Middle frontal gyrus (tissue), 1 donor: ENCODE data around the gene PSMA7.

Source experiments
- DNase-seq: peaks from one replicate; pipeline ENCODE4 v3.0.0-alpha.2; 2015; ENCODE audit warnings: low spot score; ENCODE audit errors: extremely low spot score

PSMA7 gene

DNA sequence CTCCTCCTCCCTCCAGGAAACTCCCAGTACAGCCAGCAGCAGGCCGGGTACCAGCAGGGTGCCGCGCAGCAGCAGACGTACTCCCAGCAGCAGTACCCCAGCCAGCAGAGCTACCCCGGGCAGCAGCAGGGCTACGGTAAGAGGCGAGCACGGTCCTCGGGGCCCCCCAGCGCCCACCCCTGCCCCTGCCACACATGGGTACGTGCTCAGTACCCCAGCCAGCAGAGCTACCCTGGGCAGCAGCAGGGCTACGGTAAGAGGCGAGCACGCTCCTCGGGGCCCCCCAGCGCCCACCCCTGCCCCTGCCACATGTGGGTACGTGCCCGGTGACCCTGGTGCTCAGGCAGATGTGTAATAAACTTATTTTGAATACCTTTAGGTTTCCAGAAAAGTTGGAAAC, 29.5 kb upstream of the PSMA7 start:
- DNase-seq, result no peak

DNA sequence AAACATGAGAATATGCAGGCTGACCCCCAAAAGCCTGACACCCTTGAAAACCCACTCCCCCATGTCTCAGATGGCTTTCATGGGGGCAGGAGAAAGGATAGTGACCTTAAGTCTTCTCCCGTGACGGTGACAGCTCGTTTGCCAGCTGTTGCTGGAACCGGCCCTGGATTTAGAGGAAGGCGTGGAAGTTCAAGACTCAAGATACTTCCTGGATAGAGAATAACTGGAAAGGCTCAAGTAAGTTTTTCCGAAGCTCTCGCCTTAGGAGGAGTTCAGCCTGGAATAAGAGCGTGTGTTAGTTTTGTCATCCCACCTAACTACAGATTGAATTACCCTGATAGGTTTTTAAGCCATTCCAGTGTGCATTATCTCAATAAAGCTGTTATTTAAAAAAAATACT, 28.1 kb upstream of the PSMA7 start:
- DNase-seq, result no peak

DNA sequence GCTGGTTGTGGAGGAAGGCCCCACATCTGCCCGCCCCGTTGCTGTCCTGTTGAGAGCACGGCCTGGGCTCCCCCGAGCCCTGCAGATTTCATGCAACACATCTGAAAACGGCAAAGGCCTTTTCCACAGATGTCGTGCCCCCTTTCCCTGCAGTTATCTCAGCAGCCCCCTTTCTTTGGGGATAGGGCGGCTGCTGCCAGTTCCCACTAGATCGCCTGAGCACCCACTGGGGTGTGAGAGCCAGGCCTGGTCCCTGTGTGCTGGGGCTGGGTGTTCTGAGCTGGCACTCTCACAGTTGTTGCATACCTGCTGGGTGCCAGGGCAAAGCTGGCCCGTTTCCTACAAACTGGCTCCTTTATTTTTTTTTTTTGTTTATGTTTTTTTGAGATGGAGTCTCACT, 27.3 kb upstream of the PSMA7 start:
- no peak for DNase-seq

DNA sequence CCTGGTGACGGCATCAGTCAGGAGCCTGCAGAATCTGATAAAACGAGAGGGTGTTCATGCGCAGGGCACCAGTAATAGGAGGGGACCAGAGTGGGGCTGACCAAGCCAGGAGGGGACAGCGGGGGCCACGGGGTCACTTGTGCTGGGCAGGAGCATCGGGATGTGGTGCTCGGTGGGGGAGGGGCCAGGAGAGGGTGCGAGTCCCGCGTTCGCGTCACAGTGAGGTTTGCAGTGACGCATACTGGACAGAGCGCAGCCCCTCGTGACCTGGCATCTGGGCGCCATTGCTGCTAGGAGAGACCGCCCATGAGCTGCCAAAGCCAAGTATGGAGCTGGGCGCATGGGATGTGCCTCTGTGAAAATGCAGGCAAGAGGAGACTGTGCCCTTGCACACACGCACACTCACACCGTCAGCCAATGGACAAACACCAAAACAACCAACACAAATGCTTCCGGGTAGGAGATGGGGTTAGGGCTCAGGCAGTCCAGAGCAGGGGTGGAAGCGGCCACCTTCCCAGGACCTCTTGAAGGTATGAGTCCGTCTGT, 25.8 kb upstream of the PSMA7 start:
- no peak for DNase-seq

DNA sequence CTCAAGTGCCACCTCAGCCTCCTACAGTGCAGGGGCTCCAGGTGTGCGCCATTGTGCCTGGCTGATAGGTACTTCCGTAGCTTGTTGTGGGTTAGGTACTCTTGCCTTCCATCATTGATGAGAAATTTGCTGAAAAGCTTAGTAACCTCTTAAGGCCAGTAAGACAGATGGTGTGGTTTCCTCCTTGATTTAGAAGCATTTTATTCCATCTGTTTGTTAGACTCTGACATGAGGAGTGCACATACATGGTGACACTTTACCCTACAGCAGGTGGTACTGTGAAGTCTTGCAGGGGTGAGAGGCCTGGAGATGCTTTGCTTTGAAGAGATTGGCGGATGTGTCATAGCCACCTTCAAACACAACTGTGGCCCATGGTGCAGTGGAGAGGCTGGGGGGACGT, 24.9 kb upstream of the PSMA7 start:
- DNase-seq, result no peak

DNA sequence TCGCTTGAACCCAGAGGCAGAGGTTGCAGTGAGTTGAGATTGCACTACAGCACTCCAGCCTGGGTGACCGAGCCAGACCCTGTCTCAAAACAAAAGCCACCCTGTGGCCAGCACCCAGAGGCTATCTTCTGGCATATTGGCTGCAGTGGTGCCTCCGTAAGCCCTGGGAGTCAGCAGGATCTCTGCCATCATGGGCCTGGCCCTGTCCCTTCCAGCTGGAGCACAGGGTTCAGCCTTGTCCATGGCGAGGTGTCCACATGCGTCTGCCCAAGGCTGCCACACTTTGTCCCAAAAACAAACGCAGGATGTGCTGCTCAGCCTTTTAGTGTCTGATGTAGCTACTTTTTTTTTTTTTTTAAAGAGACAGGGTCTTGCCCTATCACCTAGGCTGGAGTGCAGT, 24.3 kb upstream of the PSMA7 start:
- no peak for DNase-seq

DNA sequence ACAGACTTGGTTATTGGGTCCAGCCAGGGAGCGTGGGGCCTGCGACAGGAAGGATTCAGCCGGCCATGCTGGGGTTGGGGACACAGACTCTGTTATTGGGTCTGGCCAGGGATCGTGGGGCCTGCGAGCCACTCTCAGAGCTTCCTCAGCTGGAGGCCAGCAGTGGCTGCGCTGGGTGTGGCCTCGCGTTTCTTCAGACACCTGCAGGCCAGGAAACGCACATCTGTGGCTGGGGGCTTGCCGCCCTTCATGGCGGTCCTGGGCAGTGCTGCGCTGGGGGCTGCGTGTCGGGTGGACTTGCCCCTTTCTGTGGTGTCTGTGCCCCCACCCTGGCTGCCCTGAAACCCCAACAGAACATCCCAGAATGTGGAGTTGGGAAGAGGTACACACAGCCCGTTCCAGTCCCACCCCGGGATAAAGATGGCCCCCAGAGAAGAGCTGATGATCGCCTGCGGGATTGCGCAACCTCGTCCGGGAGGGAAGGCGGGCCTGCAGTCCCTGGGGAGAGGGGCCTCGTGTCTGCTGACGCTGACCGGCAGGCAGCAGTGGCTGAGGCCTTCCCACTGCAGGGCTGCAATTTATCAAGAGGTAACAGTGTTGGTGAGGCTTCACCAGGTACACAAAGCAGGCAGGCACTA, 22.7 kb upstream of the PSMA7 start:
- DNase-seq, result no peak

DNA sequence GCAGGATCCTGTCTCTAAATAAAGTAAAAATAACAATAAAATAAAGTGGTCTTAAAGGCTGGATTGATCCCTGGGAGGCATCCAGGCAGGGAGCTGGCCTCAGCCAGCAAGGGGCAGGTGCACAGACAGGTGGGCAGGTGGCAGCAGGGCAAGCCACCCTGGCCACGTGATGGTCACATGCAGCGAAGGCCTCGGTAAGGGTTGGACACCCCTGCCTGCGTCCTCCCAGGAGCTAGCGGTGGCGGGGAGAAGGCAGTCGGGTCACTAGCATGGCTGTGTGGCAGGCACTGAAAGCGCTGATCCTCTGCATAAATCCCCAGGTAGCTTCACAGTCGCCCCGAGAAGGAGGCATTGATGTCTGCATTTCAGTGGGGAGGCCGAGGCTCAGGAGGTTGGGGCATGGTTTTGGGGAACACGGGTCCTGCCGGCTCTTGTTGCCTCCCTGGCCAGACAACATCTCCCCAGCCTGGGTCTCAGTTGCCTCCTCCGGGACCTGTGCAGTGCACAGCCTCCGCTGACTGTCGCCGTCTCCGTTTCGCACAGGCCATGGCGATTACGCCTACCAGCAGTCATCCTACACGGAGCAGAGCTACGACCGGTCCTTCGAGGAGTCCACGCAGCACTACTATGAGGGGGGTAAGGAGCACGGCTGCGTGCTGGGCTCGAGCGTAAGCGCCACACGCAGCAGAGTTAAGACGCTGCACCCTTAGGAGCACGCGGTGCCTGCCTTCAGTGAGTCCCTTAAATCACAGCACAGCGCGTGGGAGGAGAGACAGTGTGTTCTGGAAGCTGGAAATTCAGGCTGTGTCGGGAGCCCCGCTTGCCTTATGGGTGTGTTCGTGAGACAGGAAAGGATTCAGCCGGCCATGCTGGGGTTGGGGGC, 21.9 kb upstream of the PSMA7 start:
- DNase-seq, result no peak

DNA sequence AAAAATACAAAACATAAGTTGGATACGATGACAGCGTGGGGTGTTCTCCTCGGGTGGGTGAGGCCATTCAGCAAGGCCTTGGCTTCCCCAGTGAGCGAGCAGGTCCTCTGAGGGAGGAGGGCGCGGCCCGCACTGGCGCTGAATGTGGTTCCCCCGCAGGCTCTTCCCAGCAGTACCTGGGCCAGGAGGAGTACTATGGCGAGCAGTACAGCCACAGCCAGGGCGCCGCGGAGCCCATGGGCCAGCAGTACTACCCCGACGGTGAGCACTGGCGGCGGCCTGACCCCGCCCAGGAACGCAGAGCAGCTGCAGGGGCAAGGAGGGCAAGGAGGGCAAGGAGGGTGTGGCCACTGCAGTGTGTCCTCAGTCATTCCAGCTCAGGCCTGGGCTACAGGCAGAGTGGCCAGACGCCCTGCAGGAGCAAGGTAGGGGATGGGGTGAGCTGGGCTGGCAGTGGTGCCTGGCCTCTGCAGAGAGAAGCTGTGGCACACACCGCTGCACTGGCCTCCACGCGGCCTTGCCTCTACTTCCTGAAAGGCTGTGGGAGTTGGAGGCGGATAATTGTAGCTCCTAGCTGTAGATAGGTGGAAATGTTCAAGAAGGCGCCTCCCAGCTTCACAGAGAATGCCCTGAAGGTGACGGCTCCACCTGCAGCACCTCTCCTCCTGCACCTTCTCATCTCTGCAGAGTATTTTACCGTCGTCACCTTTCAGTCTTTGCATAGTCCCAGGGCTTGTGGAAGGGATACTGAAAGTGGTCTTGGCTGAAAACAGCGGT, 21.0 kb upstream of the PSMA7 start:
- DNase-seq, result no peak

DNA sequence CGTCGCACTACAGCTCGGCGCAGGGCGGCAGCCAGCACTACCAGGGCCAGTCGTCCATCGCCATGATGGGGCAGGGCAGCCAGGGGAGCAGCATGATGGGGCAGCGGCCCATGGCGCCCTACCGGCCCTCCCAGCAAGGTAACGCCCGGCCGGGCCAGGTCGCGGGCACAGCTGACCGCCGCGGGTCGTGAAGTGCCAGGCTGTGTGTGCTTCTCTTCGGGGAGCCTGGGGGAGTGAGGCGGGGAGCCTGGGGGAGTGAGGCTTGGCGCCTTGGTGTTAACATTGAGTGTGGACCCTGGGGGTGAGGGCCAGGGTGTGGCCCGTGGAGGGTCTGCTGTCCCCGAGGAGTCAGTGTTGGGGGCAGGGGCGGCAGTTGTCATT, 20.3 kb upstream of the PSMA7 start:
- DNase-seq, result no peak

DNA sequence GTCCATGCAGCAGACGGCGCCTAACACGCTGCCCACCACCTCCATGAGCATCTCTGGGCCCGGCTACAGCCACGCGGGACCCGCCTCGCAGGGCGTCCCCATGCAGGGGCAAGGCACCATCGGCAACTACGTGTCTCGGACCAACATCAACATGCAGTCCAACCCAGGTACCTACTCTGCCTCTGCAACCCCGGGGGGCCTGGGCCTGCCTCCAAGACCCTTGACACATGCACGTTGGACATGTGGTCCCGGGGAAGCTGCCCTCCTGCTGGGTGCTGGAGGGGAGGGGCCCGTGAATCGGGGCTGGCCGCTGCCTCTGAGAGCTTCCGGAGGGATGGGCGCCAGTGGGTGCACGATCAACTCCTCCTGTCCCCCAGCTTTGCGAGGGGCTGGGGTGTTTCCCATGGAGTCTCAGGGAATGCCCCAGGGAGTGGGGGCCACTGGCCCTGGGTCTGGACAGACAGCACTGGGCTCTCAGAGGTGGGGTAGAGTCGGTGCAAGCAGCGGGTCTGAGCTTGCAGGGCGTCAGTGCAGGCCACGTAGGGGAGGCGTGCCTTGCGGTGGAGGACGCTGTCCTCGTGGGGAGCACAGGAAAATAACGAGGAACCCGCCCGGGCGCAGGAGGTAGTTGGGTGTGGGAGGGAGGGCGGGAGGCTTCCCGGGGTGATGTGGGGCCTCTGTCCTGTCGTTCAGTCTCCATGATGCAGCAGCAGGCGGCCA, 19.7 kb upstream of the PSMA7 start:
- no peak for DNase-seq

DNA sequence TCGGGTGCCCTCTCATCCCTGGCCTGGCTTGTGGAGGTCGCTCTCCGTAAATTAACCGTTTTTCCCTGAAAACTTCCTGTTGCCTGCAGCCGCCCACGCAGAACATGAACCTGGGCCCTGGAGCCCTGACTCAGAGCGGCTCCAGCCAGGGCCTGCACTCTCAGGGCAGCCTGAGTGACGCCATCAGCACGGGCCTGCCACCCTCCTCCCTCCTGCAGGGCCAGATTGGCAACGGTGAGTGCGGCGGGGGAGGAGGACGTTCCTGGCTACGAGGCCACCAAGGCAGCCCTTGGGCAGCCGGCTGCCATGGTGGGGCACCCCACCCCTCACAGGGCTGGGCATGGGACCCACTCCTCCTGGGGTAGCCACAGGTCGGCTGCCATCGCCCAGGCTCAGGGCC, 18.2 kb upstream of the PSMA7 start:
- DNase-seq, result no peak

DNA sequence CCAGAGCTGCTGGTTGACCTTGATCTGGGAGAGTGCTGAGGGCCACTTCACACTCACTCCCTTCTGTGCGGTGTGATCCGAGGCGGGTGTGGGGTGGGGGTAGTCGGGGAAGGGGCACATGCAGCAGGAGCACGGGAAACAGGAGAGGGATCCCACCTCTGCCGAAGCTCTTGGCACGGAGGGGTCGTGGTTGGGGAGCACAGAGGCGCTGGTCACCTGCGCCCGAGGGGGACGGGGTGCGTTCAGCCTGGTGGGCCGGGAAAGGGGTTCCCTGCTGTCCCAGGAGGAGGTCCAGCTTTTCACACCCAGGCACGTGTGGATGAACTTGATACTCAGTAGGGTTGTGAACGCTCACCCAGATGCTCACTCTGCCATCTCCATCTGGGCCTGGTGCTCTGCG, 17.7 kb upstream of the PSMA7 start:
- no peak for DNase-seq

DNA sequence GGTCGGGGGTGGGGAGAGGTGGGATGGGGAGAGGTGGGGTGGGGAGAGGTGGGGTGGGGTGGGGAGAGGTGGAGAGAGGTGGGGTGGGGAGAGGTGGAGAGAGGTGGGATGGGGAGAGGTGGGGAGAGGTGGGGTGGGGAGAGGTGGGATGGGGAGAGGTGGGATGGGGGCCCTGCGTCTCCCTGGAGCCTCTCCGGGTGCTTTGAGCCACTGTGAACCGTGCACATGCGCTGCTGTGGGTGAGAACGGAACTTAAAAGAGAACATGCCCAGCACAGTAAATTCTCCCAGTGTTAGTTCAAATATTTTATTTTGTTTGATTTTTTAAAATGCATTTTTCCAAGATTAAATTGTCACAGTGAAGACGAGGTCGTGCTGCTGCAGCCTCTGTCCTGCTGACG, 17.1 kb upstream of the PSMA7 start:
- no peak for DNase-seq

DNA sequence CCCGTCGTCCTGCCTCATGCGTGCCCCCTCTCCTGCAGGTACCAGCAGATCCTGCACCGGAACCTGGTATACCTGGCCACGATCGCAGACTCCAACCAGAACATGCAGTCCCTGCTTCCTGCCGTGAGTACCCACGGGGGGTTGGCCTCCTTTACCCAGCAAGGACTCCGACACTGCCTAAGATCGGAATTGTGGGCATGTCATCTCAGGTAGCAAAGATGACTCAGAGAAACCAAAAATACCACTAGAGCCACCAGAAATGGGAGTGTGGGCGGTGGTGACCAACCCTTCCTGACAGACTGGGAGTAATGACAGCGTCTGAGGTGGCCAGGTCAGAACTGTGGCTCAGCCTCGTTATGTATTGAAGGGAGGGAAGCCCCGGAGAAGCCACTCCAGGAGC, 16.6 kb upstream of the PSMA7 start:
- no peak for DNase-seq

DNA sequence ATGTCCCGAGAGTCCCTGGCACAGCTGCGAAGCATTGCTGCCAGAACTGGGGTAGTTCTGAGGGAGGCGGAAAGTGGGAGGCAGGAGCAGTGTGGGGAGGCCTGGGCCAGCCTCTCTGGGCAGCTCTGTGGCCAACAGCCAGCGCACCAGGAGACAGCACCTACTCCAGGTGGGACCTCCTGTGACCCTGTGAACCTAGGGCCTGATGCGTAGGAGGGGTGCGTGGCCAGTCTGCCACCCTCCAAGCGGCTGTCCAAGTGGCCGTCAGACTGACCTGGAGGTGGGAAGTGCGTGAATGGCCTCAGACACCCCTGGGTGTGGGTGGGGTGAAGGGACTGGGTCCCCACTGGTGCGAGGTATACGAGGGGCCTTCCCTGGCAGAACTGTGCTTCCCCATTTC, 15.9 kb upstream of the PSMA7 start:
- no peak for DNase-seq

DNA sequence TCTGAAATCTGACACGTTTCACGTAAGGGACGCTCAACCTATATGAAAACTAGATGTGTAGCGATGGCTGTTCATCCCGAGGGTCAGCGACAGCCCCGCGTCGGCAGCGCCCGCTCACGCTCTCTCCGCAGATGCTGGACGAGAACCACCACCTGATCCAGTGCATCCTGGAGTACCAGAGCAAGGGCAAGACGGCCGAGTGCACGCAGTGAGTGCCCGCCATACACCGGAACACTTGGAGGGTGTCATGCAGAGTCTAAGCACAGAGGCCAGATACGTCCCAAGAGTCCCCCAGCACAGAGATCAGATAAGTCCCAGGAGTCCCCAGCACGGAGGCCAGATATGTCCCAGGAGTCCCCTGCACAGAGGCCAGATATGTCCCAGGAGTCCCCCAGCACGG, 15.3 kb upstream of the PSMA7 start:
- DNase-seq, result no peak

DNA sequence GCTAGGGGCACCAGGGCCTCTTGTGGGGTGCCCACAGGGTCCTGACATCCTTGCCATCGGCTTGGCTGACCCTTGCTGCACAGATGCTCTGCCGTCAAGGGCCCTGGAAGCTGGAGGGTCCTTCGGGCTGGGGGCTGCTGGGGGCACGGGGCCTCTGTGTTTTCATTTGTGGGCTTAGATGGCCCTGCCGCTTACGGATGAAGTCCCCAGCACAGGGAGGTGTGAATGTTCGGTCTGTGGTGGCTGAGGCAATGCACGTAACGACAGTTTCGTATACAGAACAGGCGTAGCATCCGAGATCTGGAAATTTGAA, 14.8 kb upstream of the PSMA7 start:
- DNase-seq, result no peak

DNA sequence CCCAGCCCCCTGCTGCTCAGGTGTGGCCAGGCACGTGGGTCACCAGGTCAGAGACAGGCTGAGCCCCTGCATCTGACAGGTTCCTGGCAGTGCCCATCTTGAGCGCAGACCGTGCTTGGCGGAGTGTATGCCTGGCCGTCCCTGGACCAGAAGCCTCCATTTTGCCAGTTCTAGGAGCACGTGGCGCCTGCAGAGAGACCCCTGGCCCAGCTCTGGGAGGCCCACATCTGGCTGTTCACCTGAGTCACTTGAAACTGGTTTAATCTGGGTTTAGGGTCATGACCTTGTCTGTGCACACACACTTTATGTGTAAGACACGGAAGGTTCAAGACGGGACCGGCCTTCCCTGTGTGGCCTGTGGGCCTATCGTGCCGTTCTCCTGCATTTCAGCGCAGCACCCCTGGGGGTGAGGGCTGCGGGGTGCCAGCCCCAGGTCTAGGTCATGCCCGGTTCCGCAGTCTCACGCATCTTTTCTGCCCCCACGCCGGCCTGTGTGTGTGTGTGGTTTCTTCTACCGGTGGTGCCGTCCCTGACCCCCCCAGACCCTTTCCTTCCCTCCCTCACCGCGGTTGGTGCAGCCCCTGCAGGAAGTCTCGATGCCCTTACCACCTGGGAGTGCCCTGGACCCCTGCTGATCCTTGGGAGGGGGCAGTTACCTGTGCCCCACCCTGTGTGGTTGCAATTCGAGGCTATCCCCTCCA, 14.3 kb upstream of the PSMA7 start:
- DNase-seq, result no peak

DNA sequence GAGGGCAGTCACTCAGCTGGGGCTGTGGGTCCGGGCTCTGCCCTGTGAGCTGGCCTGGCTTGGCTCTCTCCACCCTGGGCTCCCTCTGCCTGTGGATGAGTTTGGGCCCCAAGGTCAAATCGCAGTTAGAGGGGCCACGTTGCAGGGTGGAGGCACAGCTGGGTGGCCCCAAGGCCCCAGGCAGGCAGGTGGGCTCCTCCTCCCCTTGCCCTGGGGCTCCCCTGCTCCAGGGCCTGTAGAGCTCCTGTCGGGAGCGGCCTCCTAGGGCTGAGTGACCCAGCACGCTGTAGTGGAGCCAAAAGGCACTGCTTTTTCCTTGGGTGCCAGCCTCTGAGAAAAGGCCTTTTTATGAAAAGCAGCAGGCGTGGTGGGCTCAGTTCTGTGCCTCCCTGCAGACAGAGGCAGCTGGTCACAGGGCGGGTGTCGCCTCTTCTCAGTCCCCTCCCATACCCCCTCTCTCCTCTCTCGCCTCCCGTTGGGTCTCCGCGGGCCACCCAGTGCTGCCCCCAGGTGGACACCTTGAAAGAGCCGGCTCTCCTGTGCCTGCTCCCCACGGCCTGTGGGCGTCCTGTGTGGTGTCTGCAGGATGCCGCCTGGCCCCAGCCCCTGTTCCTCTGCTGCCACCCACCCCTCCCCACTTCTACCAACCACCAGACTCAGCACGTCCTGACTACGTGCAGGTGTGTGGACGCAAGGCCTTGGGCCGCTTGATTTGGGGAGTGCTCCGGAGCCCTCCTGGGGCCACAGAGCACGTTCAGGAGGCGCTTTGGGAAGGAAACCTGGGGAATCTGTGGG, 13.6 kb upstream of the PSMA7 start:
- no peak for DNase-seq
